GM12878 (cell line): ENCODE results near the gene IVD.

Experiments used
- ATF2 ChIP-seq: IDR thresholded peaks from 2 replicates; pipeline ENCODE4 v1.6.1; 2012; ENCODE audit warnings: low read length, inconsistent platforms
- HDAC6 ChIP-seq: fragments of 200-600 bp; sonication (generic); IDR thresholded peaks from one replicate; pipeline ENCODE4 v1.8.0; 2017; ENCODE audit warnings: antibody characterized with exemption; ENCODE audit not compliant: unreplicated experiment
- MTA2 ChIP-seq: fragments of 450-650 bp; IDR thresholded peaks from 2 replicates; pipeline ENCODE4 v1.6.1; 2016; ENCODE audit warnings: low read depth, mild to moderate bottlenecking, moderate library complexity
- POLR2A ChIP-seq: IDR thresholded peaks from 2 replicates; pipeline ENCODE4 v1.6.1; 2011; ENCODE audit warnings: low read depth, mild to moderate bottlenecking, low read length
- RCOR1 ChIP-seq: conservative IDR thresholded peaks from 2 replicates; pipeline ENCODE4 v1.6.1; 2012; ENCODE audit warnings: low read depth, low read length, improper control_type of control experiment
- SREBF2 ChIP-seq: IDR thresholded peaks from 2 replicates; pipeline ENCODE4 v1.6.1; 2012; ENCODE audit warnings: mild to moderate bottlenecking, low read length
- ZNF622 ChIP-seq: fragments of 450-650 bp; IDR thresholded peaks from 2 replicates; pipeline ENCODE4 v1.6.1; 2017; ENCODE audit warnings: mild to moderate bottlenecking, inconsistent platforms
- TF ChIP-seq, protein P1 (sequence below), 3 experiments: IDR thresholded peaks in 2 of 3; conservative IDR thresholded peaks in 1 of 3; 2 replicates each; pipeline ENCODE4 v1.5.1; 2011; ENCODE audit warnings: low read depth in 3 of 3, low read length in 3 of 3, mild to moderate bottlenecking in 3 of 3, control low read depth in 2 of 3, moderate library complexity in 2 of 3, inconsistent platforms in 1 of 3, mixed read lengths in 1 of 3; ENCODE audit not compliant: control insufficient read depth in 2 of 3, insufficient read depth in 1 of 3; ENCODE audit errors: extremely low read depth in 1 of 3

GRCh38 chr15:40360015-40360414 is 45.6 kb upstream of the IVD start:
- TF ChIP-seq, protein P1, sequence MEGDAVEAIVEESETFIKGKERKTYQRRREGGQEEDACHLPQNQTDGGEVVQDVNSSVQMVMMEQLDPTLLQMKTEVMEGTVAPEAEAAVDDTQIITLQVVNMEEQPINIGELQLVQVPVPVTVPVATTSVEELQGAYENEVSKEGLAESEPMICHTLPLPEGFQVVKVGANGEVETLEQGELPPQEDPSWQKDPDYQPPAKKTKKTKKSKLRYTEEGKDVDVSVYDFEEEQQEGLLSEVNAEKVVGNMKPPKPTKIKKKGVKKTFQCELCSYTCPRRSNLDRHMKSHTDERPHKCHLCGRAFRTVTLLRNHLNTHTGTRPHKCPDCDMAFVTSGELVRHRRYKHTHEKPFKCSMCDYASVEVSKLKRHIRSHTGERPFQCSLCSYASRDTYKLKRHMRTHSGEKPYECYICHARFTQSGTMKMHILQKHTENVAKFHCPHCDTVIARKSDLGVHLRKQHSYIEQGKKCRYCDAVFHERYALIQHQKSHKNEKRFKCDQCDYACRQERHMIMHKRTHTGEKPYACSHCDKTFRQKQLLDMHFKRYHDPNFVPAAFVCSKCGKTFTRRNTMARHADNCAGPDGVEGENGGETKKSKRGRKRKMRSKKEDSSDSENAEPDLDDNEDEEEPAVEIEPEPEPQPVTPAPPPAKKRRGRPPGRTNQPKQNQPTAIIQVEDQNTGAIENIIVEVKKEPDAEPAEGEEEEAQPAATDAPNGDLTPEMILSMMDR (IDR thresholded peaks at IDR 0.05 in 2 of 3, conservative IDR thresholded peaks at IDR 0.05 in 1 of 3; ENCODE audit: control insufficient read depth in 2 of 3, extremely low read depth in 1 of 3, insufficient read depth in 1 of 3, low read depth in 3 of 3, low read length in 3 of 3): no peak
- no peak for TF ChIP-seq SREBF2
- no peak for TF ChIP-seq ATF2
- TF ChIP-seq POLR2A: no peak
- TF ChIP-seq MTA2: no peak
- TF ChIP-seq HDAC6: no peak
- TF ChIP-seq RCOR1: no peak
- TF ChIP-seq ZNF622: no peak
